Measurements from ENCODE around the gene P2RX2.

Gene P2RX2

DNA sequence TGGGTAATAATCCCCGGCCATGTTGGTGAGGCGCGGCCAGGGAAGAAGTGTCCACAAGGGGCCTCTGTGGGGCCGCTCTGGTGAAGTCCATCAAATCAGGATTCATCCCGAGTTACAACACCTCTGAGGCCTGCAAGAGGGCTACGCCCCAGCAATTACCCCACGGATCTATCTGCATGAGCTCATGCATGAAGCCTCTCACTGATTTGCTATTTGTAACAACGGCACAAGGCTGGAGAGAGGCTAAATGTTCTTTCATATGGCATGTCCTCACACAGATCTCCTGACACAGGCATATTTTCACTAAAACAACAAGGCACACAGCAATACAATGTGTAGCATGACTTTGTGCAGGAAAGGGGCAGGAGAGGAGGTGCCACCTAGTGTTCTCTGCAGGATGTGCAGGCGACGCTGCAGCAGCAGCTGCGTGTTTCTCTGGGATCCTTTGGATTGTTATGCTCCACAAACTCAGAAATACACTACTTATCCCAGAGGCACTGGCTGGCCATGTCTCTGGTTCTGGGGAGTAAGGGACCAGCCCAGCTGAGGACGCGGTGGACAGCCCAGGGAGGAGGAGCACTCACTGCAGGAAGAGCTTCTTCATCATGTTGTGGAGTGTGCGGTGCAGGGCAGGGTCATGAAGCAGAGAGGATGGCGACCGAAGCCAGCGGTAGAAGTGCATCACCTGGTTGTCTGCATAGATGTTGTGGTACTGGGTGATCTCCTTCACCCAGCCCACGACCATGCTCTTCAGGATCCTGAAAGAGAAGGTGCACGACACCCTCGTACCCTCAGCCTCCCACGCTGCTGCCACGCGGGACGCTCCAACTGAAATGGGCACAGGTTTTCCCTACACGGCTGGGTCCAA is 20.2 kb downstream of the P2RX2 start:
- WGBS, 2 donors (ENCODE audit: extremely low coverage in 2 of 2, insufficient read length in 2 of 2, insufficient replicate concordance in 1 of 2): no CpG with 5 or more reads among the region's 25 CpGs
- peaks cover 0 to 2% of the 10 kb centered on the region in 2 donors for H3K9me3 ChIP-seq (replicated peaks in 1 of 2; ENCODE audit: control insufficient read depth in 2 of 2, insufficient read depth in 1 of 2, low read depth in 1 of 2, low read length in 2 of 2)
- no peaks in the 10 kb centered on the region for H3K27me3 ChIP-seq (ENCODE audit: control insufficient read depth in 3 of 3, insufficient read depth in 3 of 3, low read depth in 1 of 3, low read length in 3 of 3)
- no peak overlapping the region for H3K4me3 ChIP-seq (ENCODE audit: low read length in 2 of 2)
- no peak for DNase-seq (ENCODE audit: low spot score)
- no peak overlapping the region for H2BK120ac ChIP-seq (ENCODE audit: low read depth, low read length)
- no peak overlapping the region for H2BK12ac ChIP-seq (ENCODE audit: low read length)
- H2AFZ ChIP-seq (ENCODE audit: low read length): no peak overlapping the region
- H3K27ac ChIP-seq (replicated peaks; ENCODE audit: low read length): no peak overlapping the region
- no peak overlapping the region for H3K4me2 ChIP-seq (ENCODE audit: insufficient read depth, low read length, poor library complexity, severe bottlenecking)
- no peak overlapping the region for H4K91ac ChIP-seq (ENCODE audit: low read depth, low read length, poor library complexity)
- H3K36me3 ChIP-seq (replicated peaks in 1 of 2; ENCODE audit: control insufficient read depth in 2 of 2, insufficient read depth in 2 of 2, low read length in 2 of 2): peaks cover 85 to 98% of the 10 kb centered on the region in 2 donors
- no peak overlapping the region for H2BK15ac ChIP-seq (ENCODE audit: low read length)
- peaks cover 8% of the 10 kb centered on the region for H3K79me1 ChIP-seq (ENCODE audit: low read depth, low read length)
- no peak overlapping the region for H3K18ac ChIP-seq (ENCODE audit: low read length)
- H4K8ac ChIP-seq (ENCODE audit: low read depth, low read length): no peak overlapping the region
- no peak overlapping the region for H3K4ac ChIP-seq (ENCODE audit: low read length)
- peaks cover 0 to 3% of the 10 kb centered on the region in 2 donors for H3K4me1 ChIP-seq (ENCODE audit: control insufficient read depth in 2 of 2, insufficient read depth in 1 of 2, low read depth in 1 of 2, low read length in 2 of 2)
- no peak overlapping the region for H3K9ac ChIP-seq (ENCODE audit: low read depth, low read length, poor library complexity)
- H2AK5ac ChIP-seq (ENCODE audit: low read depth, low read length): no peak overlapping the region
- no peak overlapping the region for H3K14ac ChIP-seq (ENCODE audit: low read length)
- H2BK5ac ChIP-seq (ENCODE audit: low read length): no peak overlapping the region
- H3K23ac ChIP-seq (ENCODE audit: low read depth, low read length, poor library complexity): peak overlapping the region; percentile 26

DNA sequence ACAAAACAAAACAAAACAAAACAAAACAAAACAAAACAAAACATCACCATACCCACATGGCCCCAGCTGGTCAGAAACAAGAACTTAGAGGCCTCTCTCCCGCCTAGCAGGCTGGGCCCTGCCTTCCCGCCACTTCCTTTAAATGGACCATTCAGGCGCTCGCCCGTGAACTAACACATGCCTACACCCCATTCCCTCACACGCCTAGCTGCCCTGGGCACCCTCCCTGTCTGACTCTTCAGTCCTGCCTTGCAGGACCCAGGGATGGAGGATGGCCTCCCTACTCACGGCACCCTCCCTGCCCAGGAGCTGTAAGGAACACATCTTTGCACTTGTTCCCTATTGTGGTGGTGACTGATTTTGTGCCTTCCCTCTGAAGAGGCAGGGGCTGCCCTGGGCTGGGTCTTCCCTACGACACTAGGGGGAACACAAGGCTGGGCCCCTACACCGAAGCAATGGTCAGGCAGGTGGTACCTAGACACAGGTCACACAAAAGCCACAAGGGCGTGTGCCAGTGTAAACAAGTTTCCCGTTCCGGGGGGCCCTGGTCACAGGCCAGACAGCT is 21.5 kb downstream of the P2RX2 start:
- Histone ChIP-seq H3K9me3 (replicated peaks in 1 of 2; ENCODE audit: control insufficient read depth in 2 of 2, insufficient read depth in 1 of 2, low read depth in 1 of 2, low read length in 2 of 2) (peaks cover 0 to 2% of the 10 kb centered on the region in 2 donors), H4K8ac (ENCODE audit: low read depth, low read length) (no peak overlapping the region), H3K36me3 (replicated peaks in 1 of 2; ENCODE audit: control insufficient read depth in 2 of 2, insufficient read depth in 2 of 2, low read length in 2 of 2) (peaks cover 76 to 94% of the 10 kb centered on the region in 2 donors), H3K23ac (ENCODE audit: low read depth, low read length, poor library complexity) (no peak overlapping the region), H3K9ac (ENCODE audit: low read depth, low read length, poor library complexity) (peak overlapping the region; percentile 67), H3K14ac (ENCODE audit: low read length) (no peak overlapping the region), H3K4me2 (ENCODE audit: insufficient read depth, low read length, poor library complexity, severe bottlenecking) (no peak overlapping the region), H3K27me3 (ENCODE audit: control insufficient read depth in 3 of 3, insufficient read depth in 3 of 3, low read depth in 1 of 3, low read length in 3 of 3) (no peaks in the 10 kb centered on the region), H3K4ac (ENCODE audit: low read length) (no peak overlapping the region), H3K18ac (ENCODE audit: low read length) (peak overlapping the region; percentile 49), H2AK5ac (ENCODE audit: low read depth, low read length) (no peak overlapping the region), H3K4me3 (ENCODE audit: low read length in 2 of 2) (peak overlapping the region in 1 of 2 donors; percentile 10), H3K4me1 (ENCODE audit: control insufficient read depth in 2 of 2, insufficient read depth in 1 of 2, low read depth in 1 of 2, low read length in 2 of 2) (no peaks in the 10 kb centered on the region), H4K91ac (ENCODE audit: low read depth, low read length, poor library complexity) (no peak overlapping the region), H3K79me1 (ENCODE audit: low read depth, low read length) (peaks cover 8% of the 10 kb centered on the region), H2BK15ac (ENCODE audit: low read length) (no peak overlapping the region), H2BK120ac (ENCODE audit: low read depth, low read length) (no peak overlapping the region), H2AFZ (ENCODE audit: low read length) (no peak overlapping the region), H2BK12ac (ENCODE audit: low read length) (no peak overlapping the region), H3K27ac (replicated peaks; ENCODE audit: low read length) (no peak overlapping the region), H2BK5ac (ENCODE audit: low read length) (no peak overlapping the region)
- WGBS, 2 donors (ENCODE audit: extremely low coverage in 2 of 2, insufficient read length in 2 of 2, insufficient replicate concordance in 1 of 2): no CpG with 5 or more reads among the region's 12 CpGs
- DNase-seq (ENCODE audit: low spot score): no peak

DNA sequence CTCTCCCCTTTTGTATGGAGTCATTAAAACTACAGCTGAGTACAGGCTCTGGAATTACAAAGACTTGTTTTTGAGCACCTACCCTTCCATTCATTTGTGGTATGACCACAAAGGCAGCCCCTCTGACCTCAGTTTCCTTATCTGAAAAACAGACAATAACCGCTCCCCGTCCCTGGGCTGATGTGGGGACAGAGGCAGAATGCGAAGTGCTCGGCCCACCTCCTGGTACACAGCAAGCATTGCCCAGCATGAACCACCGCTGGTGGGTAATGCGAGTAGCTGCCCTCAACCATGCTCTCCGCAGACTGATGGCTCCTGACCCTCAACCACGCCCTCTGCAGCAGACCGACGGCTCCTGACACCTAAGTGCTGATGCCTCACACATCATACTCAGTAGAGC is 22.4 kb downstream of the P2RX2 start:
- WGBS, 2 donors (ENCODE audit: extremely low coverage in 2 of 2, insufficient read length in 2 of 2, insufficient replicate concordance in 1 of 2): no CpG with 5 or more reads among the region's 10 CpGs
- Histone ChIP-seq H4K8ac (ENCODE audit: low read depth, low read length) (no peak overlapping the region), H3K18ac (ENCODE audit: low read length) (no peak overlapping the region), H3K14ac (ENCODE audit: low read length) (no peak overlapping the region), H2BK12ac (ENCODE audit: low read length) (no peak overlapping the region), H2AFZ (ENCODE audit: low read length) (no peak overlapping the region), H2BK15ac (ENCODE audit: low read length) (no peak overlapping the region), H3K9ac (ENCODE audit: low read depth, low read length, poor library complexity) (peak overlapping the region; percentile 56), H3K4me1 (ENCODE audit: control insufficient read depth in 2 of 2, insufficient read depth in 1 of 2, low read depth in 1 of 2, low read length in 2 of 2) (no peaks in the 10 kb centered on the region), H2AK5ac (ENCODE audit: low read depth, low read length) (no peak overlapping the region), H3K36me3 (replicated peaks in 1 of 2; ENCODE audit: control insufficient read depth in 2 of 2, insufficient read depth in 2 of 2, low read length in 2 of 2) (peaks cover 70 to 94% of the 10 kb centered on the region in 2 donors), H2BK120ac (ENCODE audit: low read depth, low read length) (no peak overlapping the region), H3K4me2 (ENCODE audit: insufficient read depth, low read length, poor library complexity, severe bottlenecking) (no peak overlapping the region), H3K9me3 (replicated peaks in 1 of 2; ENCODE audit: control insufficient read depth in 2 of 2, insufficient read depth in 1 of 2, low read depth in 1 of 2, low read length in 2 of 2) (peaks cover 0 to 2% of the 10 kb centered on the region in 2 donors), H3K4ac (ENCODE audit: low read length) (no peak overlapping the region), H3K79me1 (ENCODE audit: low read depth, low read length) (peaks cover 4% of the 10 kb centered on the region), H3K23ac (ENCODE audit: low read depth, low read length, poor library complexity) (no peak overlapping the region), H2BK5ac (ENCODE audit: low read length) (no peak overlapping the region), H3K27ac (replicated peaks; ENCODE audit: low read length) (no peak overlapping the region), H3K4me3 (ENCODE audit: low read length in 2 of 2) (no peak overlapping the region), H4K91ac (ENCODE audit: low read depth, low read length, poor library complexity) (no peak overlapping the region), H3K27me3 (ENCODE audit: control insufficient read depth in 3 of 3, insufficient read depth in 3 of 3, low read depth in 1 of 3, low read length in 3 of 3) (no peaks in the 10 kb centered on the region)
- no peak for DNase-seq (ENCODE audit: low spot score)
